H9 (cell line): Measurements from ENCODE around the gene CDH23. TPM values are rescaled to one million over a fixed set of nuclear protein-coding genes. Genes with fewer than 3 reads are reported as not detected.

Experiments
- DNase-seq: peaks from one replicate; pipeline ENCODE4 v3.0.0-alpha.2; 2017
- H2AFZ ChIP-seq: one replicate; pipeline ENCODE4 v1.6.1; 2013; ENCODE audit warnings: mild to moderate bottlenecking, low read length, control low read depth, moderate library complexity
- H2AK5ac ChIP-seq: 2 replicates; pipeline ENCODE4 v1.6.1; 2013; ENCODE audit warnings: low read length, control low read depth, mixed read lengths; ENCODE audit not compliant: insufficient read length
- H2BK120ac ChIP-seq: one replicate; pipeline ENCODE4 v1.6.1; 2013; ENCODE audit warnings: low read depth, mild to moderate bottlenecking, low read length, control low read depth, inconsistent platforms; ENCODE audit not compliant: poor library complexity, severe bottlenecking
- H2BK12ac ChIP-seq: 2 replicates; pipeline ENCODE4 v1.6.1; 2013; ENCODE audit warnings: low read length, control low read depth, mixed read lengths, low read depth; ENCODE audit not compliant: insufficient read length
- H2BK15ac ChIP-seq: 2 replicates; pipeline ENCODE4 v1.6.1; 2013; ENCODE audit warnings: low read depth, low read length, control low read depth
- H2BK20ac ChIP-seq: one replicate; pipeline ENCODE4 v1.6.1; 2013; ENCODE audit warnings: low read depth, mild to moderate bottlenecking, low read length, control low read depth, inconsistent platforms; ENCODE audit not compliant: poor library complexity, severe bottlenecking
- H2BK5ac ChIP-seq: 2 replicates; pipeline ENCODE4 v1.6.1; 2013; ENCODE audit warnings: low read length, control low read depth, mixed read lengths; ENCODE audit not compliant: insufficient read length
- H3K14ac ChIP-seq: 2 replicates; pipeline ENCODE4 v1.6.1; 2013; ENCODE audit warnings: low read length, control low read depth; ENCODE audit not compliant: insufficient read depth
- H3K18ac ChIP-seq: 2 replicates; pipeline ENCODE4 v1.6.1; 2013; ENCODE audit warnings: low read depth, mild to moderate bottlenecking, mixed read lengths, low read length, control low read depth; ENCODE audit not compliant: insufficient read length
- H3K23ac ChIP-seq: 2 replicates; pipeline ENCODE4 v1.6.1; 2013; ENCODE audit warnings: low read length, control low read depth, mixed read lengths, low read depth; ENCODE audit not compliant: insufficient read length
- H3K23me2 ChIP-seq: 2 replicates; pipeline ENCODE4 v1.6.1; 2013; ENCODE audit warnings: low read depth, mild to moderate bottlenecking, mixed read lengths, low read length, control low read depth; ENCODE audit not compliant: insufficient read length, poor library complexity, severe bottlenecking
- H3K27ac ChIP-seq: 2 replicates; pipeline ENCODE4 v1.5.1; 2013; ENCODE audit warnings: low read length, control low read depth, mixed read lengths, low read depth; ENCODE audit not compliant: insufficient read length
- H3K27me3 ChIP-seq: 2 replicates; pipeline ENCODE4 v1.6.1; 2013; ENCODE audit warnings: low read length, control low read depth, inconsistent platforms; ENCODE audit not compliant: insufficient read depth
- H3K4ac ChIP-seq: 2 replicates; pipeline ENCODE4 v1.6.1; 2013; ENCODE audit warnings: low read depth, mild to moderate bottlenecking, control low read depth, inconsistent platforms, low read length, moderate library complexity
- H3K4me1 ChIP-seq: 2 replicates; pipeline ENCODE4 v1.6.1; 2013; ENCODE audit warnings: low read length, control low read depth, inconsistent platforms; ENCODE audit not compliant: insufficient read depth
- H3K4me2 ChIP-seq: 2 replicates; pipeline ENCODE4 v1.6.1; 2013; ENCODE audit warnings: low read length, control low read depth, mixed read lengths; ENCODE audit not compliant: insufficient read length, insufficient read depth
- H3K56ac ChIP-seq: 2 replicates; pipeline ENCODE4 v1.6.1; 2013; ENCODE audit warnings: low read depth, mild to moderate bottlenecking, mixed read lengths, low read length, control low read depth; ENCODE audit not compliant: insufficient read length
- H3K79me1 ChIP-seq: 2 replicates; pipeline ENCODE4 v1.6.1; 2013; ENCODE audit warnings: low read depth, mild to moderate bottlenecking, moderate library complexity, low read length, control low read depth, inconsistent platforms; ENCODE audit not compliant: insufficient read depth, poor library complexity, severe bottlenecking
- H3K79me2 ChIP-seq: 2 replicates; pipeline ENCODE4 v1.6.1; 2013; ENCODE audit warnings: low read length, control low read depth, inconsistent platforms; ENCODE audit not compliant: insufficient read depth
- H3K9ac ChIP-seq: 2 replicates; pipeline ENCODE4 v1.6.1; 2013; ENCODE audit warnings: low read length, control low read depth, mixed read lengths; ENCODE audit not compliant: insufficient read length; ENCODE audit errors: extremely low read depth
- H3K9me3 ChIP-seq: one replicate; pipeline ENCODE4 v1.6.1; 2013; ENCODE audit warnings: low read depth, low read length, inconsistent platforms; ENCODE audit not compliant: control insufficient read depth
- H3T11ph ChIP-seq: one replicate; pipeline ENCODE4 v1.6.1; 2013; ENCODE audit warnings: mild to moderate bottlenecking, low read length, control low read depth, inconsistent platforms
- H4K20me1 ChIP-seq: one replicate; pipeline ENCODE4 v1.6.1; 2013; ENCODE audit not compliant: control insufficient read depth, insufficient read length, insufficient read depth
- H4K5ac ChIP-seq: 2 replicates; pipeline ENCODE4 v1.6.1; 2013; ENCODE audit warnings: low read depth, mild to moderate bottlenecking, mixed read lengths, low read length, control low read depth; ENCODE audit not compliant: insufficient read length
- H4K8ac ChIP-seq: replicated peaks from 2 replicates; pipeline ENCODE4 v1.6.1; 2013; ENCODE audit warnings: low read length, control low read depth, mixed read lengths, low read depth; ENCODE audit not compliant: insufficient read length
- H4K91ac ChIP-seq: 2 replicates; pipeline ENCODE4 v1.6.1; 2013; ENCODE audit warnings: low read depth, mild to moderate bottlenecking, moderate library complexity, mixed read lengths, low read length, control low read depth; ENCODE audit not compliant: insufficient read length
- H3K27ac Mint-ChIP-seq, 3 experiments: 2 replicates in 2 of 3; 3 replicates in 1 of 3; pipeline ENCODE4 v1.8.0; 2020 to 2021; ENCODE audit warnings: mixed read lengths in 3 of 3, mild to moderate bottlenecking in 1 of 3, moderate library complexity in 1 of 3
- H3K27me3 Mint-ChIP-seq: 2 replicates; pipeline ENCODE4 v1.8.0; 2021; ENCODE audit warnings: low read depth, mild to moderate bottlenecking, moderate library complexity, mixed read lengths
- H3K36me3 Mint-ChIP-seq, 3 experiments: 2 replicates in 2 of 3; 3 replicates in 1 of 3; pipeline ENCODE4 v1.8.0; 2020 to 2021; ENCODE audit warnings: low read depth in 3 of 3, mixed read lengths in 3 of 3; ENCODE audit not compliant: insufficient read depth in 1 of 3
- H3K4me1 Mint-ChIP-seq, 2 experiments: 2 replicates each; pipeline ENCODE4 v1.8.0; 2020; ENCODE audit warnings: mixed read lengths in 2 of 2
- H3K4me3 Mint-ChIP-seq, 2 experiments: 2 replicates in 1 of 2; 3 replicates in 1 of 2; pipeline ENCODE4 v1.8.0; 2020 to 2021; ENCODE audit warnings: mild to moderate bottlenecking in 2 of 2, mixed read lengths in 2 of 2, moderate library complexity in 1 of 2
- H3K9me3 Mint-ChIP-seq, 2 experiments: 2 replicates in 1 of 2; 3 replicates in 1 of 2; pipeline ENCODE4 v1.8.0; 2020; ENCODE audit warnings: mild to moderate bottlenecking in 2 of 2, mixed read lengths in 2 of 2, moderate library complexity in 1 of 2
- CTCF ChIP-seq: fragments of 200-600 bp; sonication (generic); conservative IDR thresholded peaks from 3 replicates; pipeline ENCODE4 v1.8.0; 2021; ENCODE audit warnings: antibody characterized with exemption, mild to moderate bottlenecking
- WGBS: extraction: QIAGEN DNeasy Blood & Tissue Kit; methylation state at CpG from one replicate; pipeline ENCODE4 v1.1.7; 2013; ENCODE audit warnings: missing lambda C conversion rate, low lambda C conversion rate, mixed read lengths; ENCODE audit not compliant: insufficient read length; ENCODE audit errors: extremely low coverage; 5-methylcytosine and 5-hydroxymethylcytosine counted together
- total RNA-seq: library from RNA; stranded (reverse); gene quantifications from 2 replicates; pipeline ENCODE4 v1.2.1, GENCODE V29; 2021

Gene CDH23
- total RNA-seq, 1 experiment from 2014 or later, result 2.1 TPM

GRCh38 chr10:71596127-71596526 lies 199.4 kb downstream of the CDH23 start:
- no peak overlapping the region for H2BK120ac ChIP-seq
- no peaks in the 10 kb centered on the region for H3K9me3 ChIP-seq
- H4K91ac ChIP-seq, result no peak overlapping the region
- H3K9ac ChIP-seq, result no peak overlapping the region
- TF ChIP-seq CTCF, result no peak
- no peak overlapping the region for H2AFZ ChIP-seq
- H3T11ph ChIP-seq, result no peak overlapping the region
- H3K79me2 ChIP-seq, result no peaks in the 10 kb centered on the region
- no peak overlapping the region for H4K5ac ChIP-seq
- peaks cover 3 to 16% of the 10 kb centered on the region in 2 experiments for H3K4me1 Mint-ChIP-seq
- no peak overlapping the region for H3K4me3 Mint-ChIP-seq
- no peak overlapping the region for H3K27ac Mint-ChIP-seq
- H3K27ac ChIP-seq, result no peak overlapping the region
- H2AK5ac ChIP-seq, result no peak overlapping the region
- no peak overlapping the region for H2BK20ac ChIP-seq
- no peak overlapping the region for H3K4ac ChIP-seq
- H3K27me3 ChIP-seq, result no peaks in the 10 kb centered on the region
- H3K18ac ChIP-seq, result no peak overlapping the region
- no peaks in the 10 kb centered on the region for H3K9me3 Mint-ChIP-seq
- no peak overlapping the region for H4K8ac ChIP-seq
- H3K4me1 ChIP-seq, result no peaks in the 10 kb centered on the region
- no peaks in the 10 kb centered on the region for H4K20me1 ChIP-seq
- H3K36me3 Mint-ChIP-seq, result no peaks in the 10 kb centered on the region; a peak in 1 of 7 replicates
- no peak overlapping the region for H3K4me2 ChIP-seq
- no peaks in the 10 kb centered on the region for H3K23me2 ChIP-seq
- peaks cover 8% of the 10 kb centered on the region for H3K27me3 Mint-ChIP-seq
- DNase-seq, result no peak
- H2BK5ac ChIP-seq, result no peak overlapping the region
- H3K56ac ChIP-seq, result no peak overlapping the region
- no peak overlapping the region for H2BK12ac ChIP-seq
- WGBS, result no CpG with 5 or more reads among the region's 3 CpGs
- no peak overlapping the region; the same call in 1 of the 2 replicates for H3K14ac ChIP-seq
- no peaks in the 10 kb centered on the region for H3K79me1 ChIP-seq
- no peak overlapping the region for H2BK15ac ChIP-seq
- no peak overlapping the region for H3K23ac ChIP-seq
